ENCODE data around the gene ZBTB21.
"Not testable (repeated sequence)": the region's sequence is repeated elsewhere in the genome, so short reads cannot be mapped to it uniquely, and the experiment has no call there.

ZBTB21 gene

GRCh38 chr21:42019101-42019605 is 9.0 kb upstream of the ZBTB21 start:
- no peak for DNase-seq (ENCODE audit: low spot score)

GRCh38 chr21:42017022-42017421 is 6.9 kb upstream of the ZBTB21 start:
- DNase-seq (ENCODE audit: low spot score), result no peak

DNA sequence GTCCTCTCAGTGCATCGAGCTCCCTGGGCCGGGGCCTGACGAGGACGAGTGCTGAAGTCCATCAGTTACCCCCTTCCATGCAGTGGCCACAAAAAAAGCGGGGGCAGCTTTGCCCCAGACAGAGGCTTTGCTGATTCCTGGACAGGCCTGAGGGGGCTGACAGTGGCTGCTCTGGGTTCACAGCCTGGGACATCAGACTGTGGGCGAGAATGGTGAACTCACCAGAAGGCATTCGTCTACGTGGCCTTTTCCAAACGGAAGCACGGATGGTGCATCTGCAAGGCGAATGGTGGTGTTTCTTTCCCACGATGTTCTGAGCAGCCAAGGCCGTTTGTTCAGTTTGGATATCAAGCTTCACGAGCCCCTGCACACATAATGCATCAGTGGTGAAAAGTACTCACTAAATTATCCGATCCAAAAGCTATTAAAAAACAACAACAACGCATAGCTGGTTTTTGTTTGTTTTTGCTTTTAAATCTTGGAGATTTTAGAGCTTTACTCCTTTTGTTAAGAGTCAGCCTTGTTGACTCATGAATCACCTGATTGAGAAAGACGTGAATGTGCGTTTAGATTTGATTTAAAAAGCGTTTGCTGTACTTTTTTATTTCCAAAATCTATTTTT is 6.3 kb upstream of the ZBTB21 start:
- DNase-seq (ENCODE audit: low spot score), result no peak

DNA sequence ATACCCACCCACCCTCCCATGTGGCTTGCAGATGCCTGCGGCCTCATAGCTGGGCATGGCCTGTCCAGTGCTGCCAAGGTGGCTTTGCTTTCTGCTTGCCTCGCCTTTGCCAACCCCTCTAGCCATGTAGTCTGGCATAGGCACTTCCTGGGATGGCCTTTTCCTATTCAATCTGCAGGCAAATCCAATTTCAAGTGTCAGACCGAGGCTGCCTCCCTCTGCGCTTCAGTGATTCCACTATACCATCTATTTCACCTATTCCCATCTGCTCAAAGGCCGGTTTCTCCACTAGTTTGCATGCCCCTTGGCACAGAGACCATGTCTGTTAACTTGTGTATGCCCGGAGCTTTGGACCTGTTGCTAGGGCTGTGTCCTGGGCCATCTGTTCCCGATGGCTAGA is 3.8 kb upstream of the ZBTB21 start:
- DNase-seq (ENCODE audit: low spot score), result no peak

DNA sequence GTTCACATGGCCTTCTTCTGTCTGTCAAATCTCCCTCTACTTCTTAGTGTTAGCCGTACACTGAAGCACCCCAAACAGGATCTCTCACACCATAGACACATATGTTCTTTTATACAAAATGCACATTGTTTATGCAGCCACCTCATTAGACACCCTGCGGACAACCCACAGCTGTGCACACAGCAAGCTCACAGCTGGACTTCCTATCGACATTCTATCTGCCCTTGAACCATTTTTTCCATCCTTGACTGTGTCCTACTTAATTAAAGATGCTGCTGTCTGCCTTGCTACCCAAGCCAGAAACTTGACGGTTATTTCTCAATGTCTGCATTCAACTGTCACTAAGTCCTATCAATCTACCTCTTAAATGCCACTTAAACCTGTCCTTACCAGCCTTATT is 3.2 kb upstream of the ZBTB21 start:
- DNase-seq (ENCODE audit: low spot score), result no peak

- no peak for DNase-seq (ENCODE audit: low spot score)
Observed at GRCh38 chr21:42012763-42013329, 2.7 kb upstream of the ZBTB21 start.

- DNase-seq (ENCODE audit: low spot score), result no peak
Observed at GRCh38 chr21:42012344-42012743, 2.2 kb upstream of the ZBTB21 start.

DNA sequence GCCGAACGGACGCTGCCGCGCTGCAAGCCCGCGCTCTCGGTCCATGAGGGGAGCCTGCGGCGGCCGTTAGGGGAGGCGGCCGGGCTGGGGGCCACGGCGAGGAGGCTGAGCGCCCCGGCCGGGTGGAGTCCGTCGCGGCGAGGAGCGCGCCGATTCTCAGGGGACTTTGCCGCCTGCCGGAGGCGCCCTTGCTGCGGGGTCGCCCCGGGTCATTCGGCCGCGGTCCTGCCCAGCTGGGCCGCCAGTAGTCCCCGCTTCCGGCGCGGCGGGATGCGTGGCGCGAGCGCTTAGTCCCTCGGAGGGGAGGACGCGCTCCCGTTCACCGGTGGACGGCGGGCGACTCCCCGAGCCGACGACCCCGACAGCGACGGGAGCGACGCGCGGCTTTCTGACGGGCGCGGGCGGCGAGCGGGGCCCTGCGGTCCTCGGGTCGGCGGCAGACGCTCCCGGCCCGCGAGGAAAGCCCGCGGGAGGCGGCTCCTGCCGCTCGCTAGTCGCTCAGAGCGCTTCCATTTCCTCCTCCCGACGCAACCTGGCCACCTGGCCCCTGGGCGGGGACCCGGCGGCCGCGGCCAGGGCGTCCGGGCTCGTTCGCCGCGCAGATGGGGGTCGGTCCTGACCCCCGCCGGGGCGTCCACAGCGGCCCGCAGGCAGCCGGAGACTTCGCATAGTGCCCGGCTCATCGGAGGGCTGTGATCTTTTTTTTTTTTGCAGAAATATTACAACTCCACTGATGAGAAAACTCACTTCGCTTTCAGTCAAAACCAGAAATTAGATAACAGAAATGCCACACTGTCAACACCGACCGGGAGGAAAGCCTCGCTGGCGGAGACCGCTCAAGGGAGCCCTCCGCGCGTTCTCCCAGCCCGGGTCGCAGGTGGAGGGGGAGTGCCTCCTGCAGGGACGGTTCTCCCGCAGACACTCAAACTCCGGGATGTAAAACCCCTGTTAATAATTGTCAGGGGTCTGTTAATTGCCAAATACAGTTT is 641 bp upstream of the ZBTB21 start:
- peak; percentile 53 for DNase-seq (ENCODE audit: low spot score)

DNA sequence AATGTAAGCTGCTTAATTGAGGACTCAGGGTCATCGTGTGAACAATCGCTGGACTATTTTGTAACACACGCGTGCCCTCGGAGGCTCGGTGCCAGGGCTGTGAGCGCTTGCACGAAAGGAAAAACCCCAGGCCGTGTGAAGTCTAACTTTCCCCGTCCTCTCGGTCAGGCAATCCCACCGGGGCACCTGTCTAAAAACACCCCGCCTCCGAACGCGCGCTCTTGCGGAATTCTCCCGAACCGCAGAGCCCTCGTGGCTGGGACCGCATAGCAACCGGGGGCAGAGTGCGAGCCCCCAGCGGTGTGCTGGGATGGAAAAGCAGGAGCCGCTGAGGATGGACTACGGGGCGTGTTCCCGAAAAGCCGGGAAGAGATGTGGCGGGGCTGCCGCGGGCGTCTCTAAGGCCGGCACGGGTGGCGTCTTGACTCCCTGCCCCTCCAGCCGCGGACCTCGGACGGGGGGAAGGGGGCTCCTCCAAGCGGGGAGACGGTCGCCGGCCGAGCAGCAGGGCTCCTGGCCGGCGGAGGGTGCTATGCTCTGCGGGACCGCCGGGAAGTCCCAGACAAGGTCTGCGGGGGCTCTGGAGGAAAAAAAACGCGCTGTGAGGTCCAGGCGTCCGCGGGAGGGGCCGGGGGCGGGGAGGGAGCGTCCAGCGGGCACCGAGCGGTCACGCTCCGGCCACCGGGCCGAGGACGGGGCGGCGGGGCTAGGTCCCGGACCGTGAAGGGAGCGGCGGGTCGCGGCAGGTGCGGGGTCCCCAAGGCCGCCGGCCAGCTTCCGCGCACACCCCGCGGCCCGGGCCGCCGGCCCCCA is 936 bp downstream of the ZBTB21 start:
- peak; percentile 51 for DNase-seq (ENCODE audit: low spot score)

- DNase-seq (ENCODE audit: low spot score), result no peak
Observed at GRCh38 chr21:42007356-42007940, 2.7 kb downstream of the ZBTB21 start.

GRCh38 chr21:42006765-42007164 is 3.4 kb downstream of the ZBTB21 start:
- DNase-seq (ENCODE audit: low spot score), result no peak

DNA sequence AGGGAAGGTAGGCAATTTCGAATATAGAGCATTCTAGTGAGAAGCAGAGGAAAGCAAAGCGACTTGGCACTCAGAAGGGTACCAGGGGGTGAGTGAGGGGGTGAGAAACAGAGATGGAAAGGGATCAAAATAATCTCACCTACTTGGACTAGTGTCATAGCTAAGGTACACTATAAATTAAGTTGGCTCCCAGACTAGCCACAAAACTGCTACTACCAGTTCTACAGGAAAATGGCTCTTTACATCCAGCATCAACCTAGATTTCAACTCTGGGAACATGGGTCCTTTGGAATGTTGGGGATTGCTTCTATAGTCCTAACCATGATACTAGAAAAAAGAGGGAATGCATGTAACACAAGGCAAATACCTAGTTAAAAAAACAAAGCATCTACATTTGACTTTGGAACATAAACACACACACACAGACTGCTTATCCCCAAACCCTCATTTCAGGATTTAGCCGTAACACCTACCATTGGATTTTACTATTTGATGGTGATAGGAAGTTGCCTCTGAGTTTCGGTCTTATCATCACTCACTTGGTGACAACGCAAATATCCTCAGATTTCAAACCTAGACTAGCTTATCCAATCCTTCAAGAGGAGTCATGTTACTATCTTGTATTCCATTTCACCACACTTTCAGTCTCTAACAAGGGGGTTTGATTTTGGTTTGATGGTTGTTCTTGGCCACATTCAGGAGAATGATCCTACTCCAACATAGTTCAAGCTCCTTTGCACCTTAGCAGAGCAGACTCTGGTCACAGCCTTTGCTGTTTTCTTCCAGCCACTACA is 5.6 kb downstream of the ZBTB21 start:
- DNase-seq (ENCODE audit: low spot score), result no peak

DNA sequence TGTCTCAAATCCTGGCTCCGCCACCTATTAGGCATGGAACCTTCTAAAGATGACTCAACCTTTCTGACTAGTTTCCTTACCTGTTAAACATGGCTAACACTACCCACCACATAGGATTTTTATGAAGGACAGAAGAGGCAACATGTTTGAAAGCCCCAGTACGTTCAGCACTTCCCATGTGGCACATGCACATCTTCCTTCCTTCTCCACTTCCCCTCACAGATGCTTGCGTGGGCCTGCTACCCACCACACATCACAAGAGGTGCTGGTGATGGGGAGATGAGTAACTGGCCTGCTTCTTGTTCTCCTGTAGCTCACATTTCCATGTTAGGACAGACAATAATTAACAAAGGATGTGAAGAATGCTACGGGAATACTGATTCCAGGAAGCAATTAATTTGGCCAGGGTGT is 7.1 kb downstream of the ZBTB21 start:
- peak; percentile 35 for DNase-seq (ENCODE audit: low spot score)

DNA sequence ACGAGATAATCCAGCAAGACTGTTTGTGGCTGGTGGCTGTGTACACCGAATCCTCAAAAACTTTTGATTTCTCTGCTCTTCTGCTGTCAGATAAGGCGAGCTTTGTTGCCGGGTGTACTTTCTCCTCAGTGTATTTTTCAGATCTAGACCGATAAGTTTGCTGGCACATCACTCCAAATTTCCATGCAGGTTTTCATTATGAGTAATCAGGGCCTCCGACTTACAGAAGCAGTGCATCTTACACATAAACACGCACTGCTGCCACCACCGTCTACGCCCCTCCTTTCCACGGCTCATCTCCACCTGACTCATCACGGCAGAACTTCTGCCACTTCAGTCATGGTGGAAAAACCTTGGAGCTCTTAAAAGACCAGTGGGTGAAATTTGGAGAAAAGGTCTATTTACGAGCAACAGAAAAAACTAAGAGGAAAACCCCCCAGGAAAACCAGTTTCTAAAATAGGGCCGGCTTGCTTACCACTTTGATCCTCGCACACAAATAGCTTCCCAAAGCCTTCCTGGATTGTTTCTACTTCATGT is 7.7 kb downstream of the ZBTB21 start:
- DNase-seq (ENCODE audit: low spot score), result peak; percentile 81

- no peak for DNase-seq (ENCODE audit: low spot score)
Observed at GRCh38 chr21:42001781-42002180, 8.4 kb downstream of the ZBTB21 start.

DNA sequence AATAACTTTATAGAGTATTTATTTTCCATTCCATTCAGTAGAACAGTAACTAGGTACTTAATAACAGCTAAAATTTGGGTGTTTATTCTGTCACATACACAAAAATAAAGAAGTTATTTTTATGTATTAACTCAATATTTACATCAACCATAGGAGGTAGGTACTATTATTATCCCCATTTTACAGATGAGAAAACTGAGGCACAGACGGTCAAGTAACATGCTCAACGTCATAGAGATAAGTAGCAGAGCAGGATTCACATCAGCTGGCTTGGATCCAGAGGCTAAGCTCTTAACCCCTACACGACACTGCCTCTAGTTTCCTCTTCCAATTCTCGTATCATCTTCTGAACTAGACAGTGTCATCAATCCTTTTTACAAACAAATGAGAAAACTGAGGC is 9.3 kb downstream of the ZBTB21 start:
- DNase-seq (ENCODE audit: low spot score), result no peak

- no peak for DNase-seq (ENCODE audit: low spot score)
Observed at GRCh38 chr21:41997657-41998056, 12.5 kb downstream of the ZBTB21 start.

DNA sequence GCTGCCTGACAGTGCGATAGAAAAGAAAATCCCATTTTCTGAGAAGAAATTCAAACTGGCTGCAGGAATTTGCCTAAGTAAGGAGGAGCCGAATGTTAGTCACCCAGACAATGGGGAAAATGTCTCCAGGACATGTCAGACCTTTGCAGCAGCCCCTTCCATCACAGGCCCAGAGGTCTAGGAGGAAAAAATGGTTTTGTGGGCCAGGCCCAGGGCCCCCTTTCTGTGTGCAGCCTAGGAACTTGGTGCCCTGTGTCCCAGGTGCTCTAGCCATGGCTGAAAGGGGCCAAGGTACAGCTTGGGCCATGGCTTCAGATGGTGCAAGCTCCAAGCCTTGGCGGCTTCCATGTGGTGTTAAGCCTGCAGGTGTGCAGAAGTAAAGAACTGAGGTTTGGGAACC is 14.6 kb downstream of the ZBTB21 start:
- DNase-seq (ENCODE audit: low spot score), result no peak

DNA sequence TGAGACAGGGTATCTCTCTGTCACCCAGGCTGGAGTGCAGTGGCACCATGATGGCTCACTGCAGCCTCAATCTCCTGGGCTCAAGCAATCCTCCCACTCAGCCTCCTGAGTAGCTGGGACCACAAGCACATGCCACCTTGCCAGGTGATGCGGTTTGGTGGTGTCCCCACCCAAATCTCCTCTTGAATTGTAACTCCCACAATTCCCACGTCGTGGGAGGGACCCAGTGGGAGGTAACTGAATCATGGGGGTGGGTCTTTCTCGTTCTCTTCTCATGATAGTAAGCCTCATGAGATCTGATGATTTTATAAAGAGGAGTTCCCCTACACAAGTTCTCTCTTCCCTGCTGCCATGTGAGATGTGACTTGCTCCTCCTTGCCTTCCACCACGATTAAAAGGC is 15.5 kb downstream of the ZBTB21 start:
- DNase-seq (ENCODE audit: low spot score), result not testable (repeated sequence)

GRCh38 chr21:41993744-41994143 is 16.4 kb downstream of the ZBTB21 start:
- peak; percentile 82 for DNase-seq (ENCODE audit: low spot score)

Data from AG20443 (cell line).